ENCODE measurements around the gene DNER.

Gene DNER

DNA sequence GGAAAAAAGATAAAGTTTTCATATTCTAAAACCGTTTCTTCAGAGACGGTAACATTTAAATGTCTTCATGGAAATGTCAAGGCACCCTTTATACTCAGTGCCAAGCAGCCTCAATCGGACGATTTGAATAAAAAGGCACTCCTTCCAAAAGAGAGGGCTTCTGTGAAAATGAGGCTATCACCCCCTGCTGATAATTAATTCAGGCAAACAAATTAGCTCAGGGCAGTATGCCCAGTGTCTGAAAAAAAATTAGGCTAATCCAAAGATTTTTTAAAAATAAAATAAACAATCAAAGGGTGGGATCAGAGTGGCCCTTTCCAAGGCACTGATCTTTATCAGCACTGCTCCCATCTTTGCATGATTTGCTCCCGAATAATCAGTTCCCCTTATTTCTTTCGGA lies 292.3 kb downstream of the DNER start:
- no peak overlapping the region for H3K4me3 ChIP-seq (ENCODE audit: low read length)
- no peak for DNase-seq (ENCODE audit: low read depth)
- TF ChIP-seq, protein P1, sequence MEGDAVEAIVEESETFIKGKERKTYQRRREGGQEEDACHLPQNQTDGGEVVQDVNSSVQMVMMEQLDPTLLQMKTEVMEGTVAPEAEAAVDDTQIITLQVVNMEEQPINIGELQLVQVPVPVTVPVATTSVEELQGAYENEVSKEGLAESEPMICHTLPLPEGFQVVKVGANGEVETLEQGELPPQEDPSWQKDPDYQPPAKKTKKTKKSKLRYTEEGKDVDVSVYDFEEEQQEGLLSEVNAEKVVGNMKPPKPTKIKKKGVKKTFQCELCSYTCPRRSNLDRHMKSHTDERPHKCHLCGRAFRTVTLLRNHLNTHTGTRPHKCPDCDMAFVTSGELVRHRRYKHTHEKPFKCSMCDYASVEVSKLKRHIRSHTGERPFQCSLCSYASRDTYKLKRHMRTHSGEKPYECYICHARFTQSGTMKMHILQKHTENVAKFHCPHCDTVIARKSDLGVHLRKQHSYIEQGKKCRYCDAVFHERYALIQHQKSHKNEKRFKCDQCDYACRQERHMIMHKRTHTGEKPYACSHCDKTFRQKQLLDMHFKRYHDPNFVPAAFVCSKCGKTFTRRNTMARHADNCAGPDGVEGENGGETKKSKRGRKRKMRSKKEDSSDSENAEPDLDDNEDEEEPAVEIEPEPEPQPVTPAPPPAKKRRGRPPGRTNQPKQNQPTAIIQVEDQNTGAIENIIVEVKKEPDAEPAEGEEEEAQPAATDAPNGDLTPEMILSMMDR (conservative IDR thresholded peaks at IDR 0.05; ENCODE audit: low read length), result no peak

DNA sequence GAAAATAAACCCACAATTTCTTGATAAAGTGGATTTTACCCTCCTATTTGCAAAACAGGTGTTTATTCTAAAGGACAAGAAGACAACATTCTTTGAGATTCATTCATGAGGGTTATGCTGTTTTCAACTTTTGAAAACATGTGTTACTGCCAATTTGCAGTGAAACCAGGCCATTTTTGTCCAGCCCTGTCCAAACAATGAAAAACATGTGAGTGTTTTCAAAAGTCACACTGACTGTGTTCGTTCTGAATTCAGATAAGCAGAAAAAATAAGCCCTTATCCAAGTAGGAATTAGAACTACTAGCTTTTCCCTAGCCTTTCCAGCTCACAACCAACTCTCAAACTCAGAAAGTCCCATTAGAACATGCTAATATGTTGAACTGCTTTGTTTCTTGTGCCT lies 295.2 kb downstream of the DNER start:
- TF ChIP-seq, protein P1 (conservative IDR thresholded peaks at IDR 0.05; ENCODE audit: low read length), result no peak

DNA sequence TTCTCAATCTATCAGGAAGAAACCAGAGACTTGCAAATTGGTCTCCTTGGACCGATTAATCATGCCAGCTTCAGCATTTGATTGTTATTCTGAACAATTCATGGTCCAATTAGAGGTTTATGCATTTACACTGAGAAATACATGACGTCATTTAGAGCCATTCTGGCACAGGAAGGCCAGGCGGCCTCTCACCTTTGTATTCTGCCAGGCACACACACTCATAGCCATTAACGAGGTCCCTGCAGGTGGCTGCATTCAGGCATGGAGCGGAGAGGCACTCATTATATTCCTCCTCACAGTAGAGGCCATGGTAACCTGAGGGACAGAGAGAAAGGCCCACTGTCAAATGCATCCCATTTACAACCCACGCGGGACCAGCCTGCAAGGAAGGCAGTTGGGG lies 296.4 kb downstream of the DNER start:
- H3K4me3 ChIP-seq (ENCODE audit: low read length), result no peak overlapping the region
- TF ChIP-seq, protein P1 (conservative IDR thresholded peaks at IDR 0.05; ENCODE audit: low read length), result no peak
- DNase-seq (ENCODE audit: low read depth), result no peak

More for the DNA sequence above, 295.2 kb downstream of the DNER start:
- DNase-seq (ENCODE audit: low read depth), result peak; percentile 38
- no peak overlapping the region for H3K4me3 ChIP-seq (ENCODE audit: low read length)

DNA sequence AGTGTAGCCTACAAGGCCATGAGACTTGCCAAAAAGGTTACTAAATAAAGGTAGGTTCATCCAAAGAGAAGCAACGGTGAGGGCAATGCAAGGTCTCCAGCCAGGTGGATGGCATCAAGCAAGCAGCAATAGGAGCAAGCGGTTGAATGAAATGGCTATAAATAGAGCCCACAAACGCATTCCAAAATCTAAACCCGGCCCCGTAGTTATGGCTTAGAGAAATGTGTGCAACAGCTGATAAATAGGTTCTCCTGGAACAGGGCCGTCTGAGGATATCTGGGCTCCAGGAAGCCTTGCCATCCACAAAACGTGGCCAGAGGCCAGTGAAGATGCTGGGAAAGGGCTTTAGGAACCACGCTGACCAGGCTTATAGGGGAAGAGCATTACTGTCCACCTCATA lies 297.2 kb downstream of the DNER start:
- TF ChIP-seq, protein P1 (conservative IDR thresholded peaks at IDR 0.05; ENCODE audit: low read length), result no peak
- no peak overlapping the region for H3K4me3 ChIP-seq (ENCODE audit: low read length)
- DNase-seq (ENCODE audit: low read depth), result peak; percentile 18

DNA sequence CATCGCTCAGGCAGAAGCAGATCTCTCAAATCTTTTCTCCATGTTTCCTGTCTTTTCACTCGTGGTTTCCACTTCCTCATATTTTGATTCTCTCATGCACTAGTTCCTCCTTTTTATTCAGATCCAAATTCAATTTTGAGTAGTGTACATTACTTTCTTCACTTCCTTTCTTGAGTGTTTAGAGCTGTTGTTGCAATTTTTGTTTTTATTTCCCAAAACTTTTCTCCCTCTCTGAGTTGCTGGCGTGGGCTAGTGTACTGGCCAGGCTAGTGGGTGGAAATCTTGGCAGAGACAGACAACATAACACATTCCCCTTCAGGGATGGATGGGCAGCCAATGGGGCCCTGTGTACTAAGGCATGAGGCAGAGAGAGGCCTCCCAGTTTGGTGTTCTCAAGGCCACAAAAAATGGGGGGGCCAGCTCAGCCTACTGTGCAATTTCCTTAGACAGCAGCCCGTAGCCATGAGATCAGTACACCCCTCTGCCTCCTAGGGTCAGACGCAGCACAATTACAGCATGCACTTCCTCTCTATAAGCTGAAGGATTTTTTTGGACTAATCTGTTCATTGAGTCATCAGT lies 298.1 kb downstream of the DNER start:
- TF ChIP-seq, protein P1 (conservative IDR thresholded peaks at IDR 0.05; ENCODE audit: low read length), result 0 out of 2 replicates have a peak, but pooled peaks have one; percentile 2
- no peak overlapping the region for H3K4me3 ChIP-seq (ENCODE audit: low read length)
- DNase-seq (ENCODE audit: low read depth), result peak; percentile 71

DNA sequence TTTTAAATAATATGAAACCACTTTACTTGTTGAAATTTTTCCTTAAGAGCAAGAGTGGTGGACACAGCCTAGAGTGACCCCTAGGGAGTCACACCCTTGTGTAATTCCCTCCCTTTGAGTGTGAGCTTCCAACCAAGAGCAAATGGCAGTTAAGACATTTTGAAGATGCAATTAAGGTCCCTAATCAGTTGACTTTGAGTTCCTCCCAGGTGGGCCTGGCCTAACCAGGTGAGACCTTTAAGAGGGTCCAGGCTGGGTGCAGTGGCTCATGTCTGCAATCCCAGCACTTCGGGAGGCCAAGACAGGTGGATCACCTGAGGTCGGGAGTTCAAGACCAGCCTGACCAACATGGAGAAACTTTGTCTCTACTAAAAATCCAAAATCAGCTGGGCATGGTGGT lies 299.7 kb downstream of the DNER start:
- TF ChIP-seq, protein P1 (conservative IDR thresholded peaks at IDR 0.05; ENCODE audit: low read length), result no peak
- no peak for DNase-seq (ENCODE audit: low read depth)
- H3K4me3 ChIP-seq (ENCODE audit: low read length), result no peak overlapping the region

DNA sequence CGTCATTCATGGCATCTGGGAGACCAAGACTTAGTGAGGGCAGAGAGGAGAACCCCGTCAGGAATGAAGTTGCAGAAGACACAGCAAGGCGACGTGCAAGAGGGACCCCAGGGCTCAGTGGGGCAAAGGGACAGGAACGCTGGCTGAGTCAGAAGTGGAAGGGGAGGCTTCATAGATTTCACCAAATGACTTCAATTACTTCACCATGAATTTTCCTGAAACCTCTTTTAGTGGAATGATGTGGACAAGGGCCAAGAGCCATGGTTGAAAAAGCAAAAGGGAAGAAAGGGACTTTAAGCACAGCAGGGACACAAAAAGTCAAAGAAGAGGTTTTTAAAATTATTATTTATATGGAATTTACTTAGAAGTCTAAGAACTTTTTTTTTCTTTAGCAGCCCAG lies 301.7 kb downstream of the DNER start:
- TF ChIP-seq, protein P1 (conservative IDR thresholded peaks at IDR 0.05; ENCODE audit: low read length), result no peak
- peak; percentile 24 for DNase-seq (ENCODE audit: low read depth)
- H3K4me3 ChIP-seq (ENCODE audit: low read length), result no peak overlapping the region
